Mononuclear cell (primary cell): Measurements from ENCODE around the gene MAGEB16. TPM values are rescaled to one million over a fixed set of nuclear protein-coding genes. Genes with fewer than 3 reads are reported as not detected.

Experiments
- H3K27me3 ChIP-seq: 2 replicates; pipeline ENCODE4 v1.6.0; 2011; ENCODE audit warnings: low read length, control low read depth; ENCODE audit not compliant: insufficient read depth
- H3K4me1 ChIP-seq: 2 replicates; pipeline ENCODE4 v1.5.1; 2011; ENCODE audit warnings: mild to moderate bottlenecking, low read length, control low read depth; ENCODE audit not compliant: insufficient read depth
- H3K4me3 ChIP-seq: 2 replicates; pipeline ENCODE4 v1.5.1; 2011; ENCODE audit warnings: mild to moderate bottlenecking, low read length, moderate library complexity
- H3K9me3 ChIP-seq: 2 replicates; pipeline ENCODE4 v1.5.1; 2011; ENCODE audit warnings: low read depth, mild to moderate bottlenecking, control low read depth, low read length
- total RNA-seq: library from RNA; depleted of rRNA; stranded (reverse); fragments of >200 nt; gene quantifications from one replicate; pipeline ENCODE4 v1.2.3, GENCODE V29; 2012

MAGEB16 gene
- not detected for total RNA-seq

- no peaks in the 10 kb centered on the region for H3K4me1 ChIP-seq
- H3K27me3 ChIP-seq, result no peaks in the 10 kb centered on the region
- H3K4me3 ChIP-seq, result no peak within 1 kb of the TSS
- H3K9me3 ChIP-seq, result no peaks in the 10 kb centered on the region
Measured at GRCh38 chrX:35798042-35798441, at the start of gene MAGEB16. TSS of gene MAGEB16 (plus strand) at chrX:35798342. CDS start at chrX:35802197, 3,855 bp downstream.

DNA sequence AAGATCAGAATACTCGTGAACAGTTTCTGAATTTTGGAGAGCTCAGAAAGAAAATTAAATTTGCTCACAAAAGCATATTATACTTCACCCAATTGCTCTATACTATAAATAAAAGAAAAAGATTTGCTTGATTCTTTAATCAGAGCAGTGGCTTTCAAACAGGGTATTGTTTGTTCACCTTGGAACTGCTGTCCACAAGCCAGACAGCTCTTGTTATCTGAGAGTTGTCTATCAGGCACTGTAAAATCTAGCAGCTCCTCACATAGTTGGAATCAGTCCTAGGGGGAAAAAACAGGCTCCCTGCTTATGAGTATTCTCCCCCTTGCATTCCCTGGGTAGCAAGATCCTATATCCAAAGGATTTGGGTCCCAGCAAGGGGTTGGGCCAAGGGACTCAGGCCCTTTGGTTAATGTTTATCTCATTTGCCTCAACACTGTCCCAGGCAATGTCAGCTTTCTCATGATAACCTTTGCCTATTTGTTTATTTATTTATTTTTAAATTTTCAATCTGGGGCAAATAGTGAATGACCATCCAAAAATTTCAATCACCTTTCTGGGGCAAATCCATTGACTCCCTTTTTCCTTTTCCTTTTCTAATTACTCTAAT lies 24.1 kb upstream of the MAGEB16 start:
- Histone ChIP-seq H3K27me3 (no peaks in the 10 kb centered on the region), H3K4me1 (no peaks in the 10 kb centered on the region), H3K9me3 (no peaks in the 10 kb centered on the region), H3K4me3 (no peak overlapping the region)

DNA sequence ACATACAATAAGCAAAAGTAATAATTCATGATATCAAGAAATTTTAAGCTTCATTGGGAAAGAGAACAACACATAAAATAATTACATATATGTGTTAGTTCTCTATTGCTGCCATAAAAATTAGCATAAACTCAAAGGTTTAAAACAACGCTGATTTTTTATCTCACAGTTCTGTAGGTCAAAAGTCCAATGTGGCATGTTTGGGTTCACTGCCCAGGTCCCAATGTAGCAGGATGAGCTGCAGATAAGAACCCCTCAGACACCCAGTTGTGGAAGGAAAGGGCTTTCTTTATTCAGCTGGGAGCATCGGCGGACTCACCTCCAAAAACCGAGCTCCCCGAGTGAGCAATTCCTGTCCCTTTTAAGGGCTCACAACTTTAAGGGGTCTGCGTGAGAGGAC lies 13.1 kb upstream of the MAGEB16 start:
- no peak overlapping the region for H3K4me3 ChIP-seq
- no peaks in the 10 kb centered on the region for H3K27me3 ChIP-seq
- no peaks in the 10 kb centered on the region for H3K4me1 ChIP-seq
- no peaks in the 10 kb centered on the region for H3K9me3 ChIP-seq

GRCh38 chrX:35786271-35786670 lies 11.9 kb upstream of the MAGEB16 start:
- Histone ChIP-seq H3K9me3 (no peaks in the 10 kb centered on the region), H3K4me1 (no peaks in the 10 kb centered on the region), H3K4me3 (no peak overlapping the region), H3K27me3 (no peaks in the 10 kb centered on the region)

- H3K4me1 ChIP-seq, result no peaks in the 10 kb centered on the region
- no peak overlapping the region for H3K4me3 ChIP-seq
- no peaks in the 10 kb centered on the region for H3K27me3 ChIP-seq
- no peaks in the 10 kb centered on the region for H3K9me3 ChIP-seq
Measured at GRCh38 chrX:35787867-35788266, 10.3 kb upstream of the MAGEB16 start.

DNA sequence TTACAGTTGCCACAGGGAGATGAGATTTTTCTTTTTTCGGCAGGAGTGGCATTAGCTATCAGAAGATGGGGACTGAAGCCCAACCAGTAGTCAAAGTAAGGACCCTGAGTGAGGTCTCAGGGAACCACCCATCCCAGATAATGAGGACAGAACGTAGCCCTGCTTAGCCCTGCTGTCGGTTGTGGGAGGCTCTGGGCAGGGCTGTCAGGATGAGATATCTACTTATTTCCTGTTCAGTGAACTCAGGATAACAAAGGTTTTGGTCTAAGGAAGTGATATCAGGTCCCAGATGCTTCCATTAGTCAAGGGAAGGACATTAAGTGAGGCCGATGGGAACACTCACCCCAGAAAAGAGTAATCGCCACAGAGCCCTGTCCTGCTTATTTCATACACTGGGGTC lies 2.3 kb downstream of the MAGEB16 start:
- H3K4me1 ChIP-seq, result no peaks in the 10 kb centered on the region
- H3K9me3 ChIP-seq, result no peaks in the 10 kb centered on the region
- H3K4me3 ChIP-seq, result no peak overlapping the region
- H3K27me3 ChIP-seq, result no peaks in the 10 kb centered on the region

GRCh38 chrX:35809781-35810180 lies 11.6 kb downstream of the MAGEB16 start:
- Histone ChIP-seq H3K4me3 (no peak overlapping the region), H3K27me3 (no peaks in the 10 kb centered on the region), H3K9me3 (no peaks in the 10 kb centered on the region), H3K4me1 (no peaks in the 10 kb centered on the region)

GRCh38 chrX:35819241-35819640 lies 21.1 kb downstream of the MAGEB16 start:
- no peaks in the 10 kb centered on the region for H3K4me1 ChIP-seq
- H3K4me3 ChIP-seq, result no peak overlapping the region
- no peaks in the 10 kb centered on the region for H3K9me3 ChIP-seq
- no peaks in the 10 kb centered on the region for H3K27me3 ChIP-seq

DNA sequence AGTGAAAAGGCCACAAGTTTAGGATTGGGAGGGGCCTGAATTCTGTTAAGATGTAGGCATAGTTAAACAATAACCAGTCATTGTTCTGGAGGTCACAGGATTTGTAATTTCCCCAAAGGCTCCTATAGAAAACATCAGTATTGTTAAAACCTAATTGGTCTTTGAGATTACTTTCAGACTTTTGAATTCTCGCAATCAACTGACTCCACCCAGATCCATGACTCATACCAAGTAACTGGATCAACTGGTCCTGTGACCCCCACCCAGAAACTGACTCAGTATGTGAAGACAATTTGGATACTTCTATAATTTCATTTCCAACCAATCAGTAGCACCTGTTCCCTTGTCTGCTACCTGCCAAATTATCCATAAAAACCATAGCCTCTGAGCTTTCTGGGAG lies 28.4 kb downstream of the MAGEB16 start:
- no peaks in the 10 kb centered on the region for H3K27me3 ChIP-seq
- H3K4me1 ChIP-seq, result no peaks in the 10 kb centered on the region
- no peaks in the 10 kb centered on the region for H3K9me3 ChIP-seq
- H3K4me3 ChIP-seq, result no peak overlapping the region

DNA sequence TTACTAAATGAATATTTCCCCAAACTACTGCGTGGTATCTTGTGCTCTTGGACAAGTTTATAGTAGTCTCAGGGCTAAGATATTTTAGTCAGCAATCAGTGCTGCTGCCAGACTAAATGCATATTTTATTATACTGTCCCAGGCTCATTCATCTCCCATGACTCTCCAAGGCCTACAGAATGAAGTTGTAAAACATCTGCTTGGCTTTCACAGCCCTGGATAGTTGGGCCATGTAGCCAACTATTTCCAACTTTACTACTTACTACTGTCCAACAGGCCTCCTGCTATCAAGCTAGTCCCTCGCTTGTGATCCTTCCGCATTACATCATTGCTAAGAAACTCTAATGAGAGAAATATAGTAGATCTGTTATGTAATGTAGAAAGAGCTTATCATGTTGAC lies 31.4 kb downstream of the MAGEB16 start:
- H3K4me3 ChIP-seq, result no peak overlapping the region
- no peaks in the 10 kb centered on the region for H3K9me3 ChIP-seq
- H3K4me1 ChIP-seq, result no peaks in the 10 kb centered on the region
- H3K27me3 ChIP-seq, result no peaks in the 10 kb centered on the region

DNA sequence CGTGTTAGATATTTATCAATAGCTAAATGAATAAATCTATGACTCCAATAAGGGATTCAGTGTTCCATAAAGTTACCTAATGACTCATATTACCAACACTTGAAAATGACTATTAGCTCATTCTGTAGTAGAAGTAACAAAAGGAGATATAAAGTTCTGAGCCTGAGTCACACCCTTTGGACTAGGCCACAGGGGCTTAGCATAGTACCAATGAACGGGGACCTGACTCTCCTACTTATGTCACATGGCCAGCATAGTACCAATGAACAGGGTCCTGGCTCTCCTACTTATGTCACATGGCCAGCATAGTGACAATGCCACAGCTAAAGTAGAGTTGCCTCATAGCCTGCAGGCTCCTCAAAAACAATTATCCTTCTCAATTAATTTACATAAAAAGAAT lies 43.7 kb downstream of the MAGEB16 start:
- Histone ChIP-seq H3K4me3 (no peak overlapping the region), H3K4me1 (peaks cover 8% of the 10 kb centered on the region), H3K9me3 (no peaks in the 10 kb centered on the region), H3K27me3 (no peaks in the 10 kb centered on the region)

DNA sequence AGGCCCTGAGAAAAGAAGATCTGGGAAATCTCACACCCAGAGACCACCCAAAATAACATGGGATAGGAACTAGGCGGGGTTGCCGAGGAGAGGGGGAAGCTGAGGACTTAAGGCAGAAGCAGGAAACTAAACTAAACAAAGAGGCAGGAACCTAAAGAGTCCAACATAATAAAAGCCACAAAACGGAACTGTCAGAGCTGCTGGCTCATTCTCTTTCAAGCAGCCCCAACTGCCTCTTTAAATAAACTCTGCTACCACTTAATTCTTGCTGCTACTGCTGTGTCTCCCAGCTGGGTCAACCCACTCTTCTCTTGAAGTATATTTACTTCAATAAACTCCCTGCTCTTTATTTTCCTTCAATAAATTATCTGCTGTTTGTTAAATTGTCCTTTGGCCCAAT lies 44.5 kb downstream of the MAGEB16 start:
- Histone ChIP-seq H3K4me1 (peaks cover 8% of the 10 kb centered on the region), H3K9me3 (no peaks in the 10 kb centered on the region), H3K27me3 (no peaks in the 10 kb centered on the region), H3K4me3 (no peak overlapping the region)

DNA sequence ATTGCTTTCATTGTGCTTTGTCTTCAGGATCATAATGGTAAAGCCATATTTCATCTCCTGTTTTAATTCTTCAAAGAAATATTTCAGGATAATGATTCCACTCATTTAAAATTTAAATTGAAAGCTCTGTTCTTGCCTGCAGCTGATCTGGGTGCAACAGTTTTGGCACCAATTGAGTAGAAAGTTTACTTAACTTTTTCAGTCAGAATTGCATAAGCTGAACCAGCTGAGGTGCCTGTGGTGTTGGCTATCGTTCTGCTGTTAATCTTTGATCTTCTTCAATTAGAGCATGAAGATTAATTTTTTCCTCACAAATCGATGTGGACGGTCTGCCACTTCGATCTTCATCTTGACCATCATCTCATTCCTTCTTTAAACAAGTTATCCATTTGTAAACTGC lies 49.6 kb downstream of the MAGEB16 start:
- H3K27me3 ChIP-seq, result no peaks in the 10 kb centered on the region
- peaks cover 5% of the 10 kb centered on the region for H3K4me1 ChIP-seq
- H3K9me3 ChIP-seq, result no peaks in the 10 kb centered on the region
- H3K4me3 ChIP-seq, result no peak overlapping the region

Other genes with a start within 250 kb of the MAGEB16 start
- 0.10 TPM for gene CFAP47, start 121.4 kb downstream of the MAGEB16 start, total RNA-seq